ENCODE measurements around the gene GRIN2D.

Gene GRIN2D

GRCh38 chr19:48393559-48394330 is at the start of gene GRIN2D:
Gene GRIN2D, plus strand, starts transcription at chr19:48393668. Its CDS starts 4,725 bp downstream, at chr19:48398393.
- TF ChIP-seq CTCF (IDR thresholded peaks at IDR 0.05; ENCODE audit: borderline replicate concordance, insufficient read depth, low read depth, low read length) = no peak
- H3K4me3 ChIP-seq (ENCODE audit: low read depth, low read length) = no peak within 1 kb of the TSS

GRCh38 chr19:48344892-48345291 is 48.6 kb upstream of the GRIN2D start:
- TF ChIP-seq CTCF (IDR thresholded peaks at IDR 0.05; ENCODE audit: borderline replicate concordance, insufficient read depth, low read depth, low read length) = no peak
- no peak overlapping the region for H3K4me3 ChIP-seq (ENCODE audit: low read depth, low read length)

- no peak overlapping the region for H3K4me3 ChIP-seq (ENCODE audit: low read depth, low read length)
- no peak for TF ChIP-seq CTCF (IDR thresholded peaks at IDR 0.05; ENCODE audit: borderline replicate concordance, insufficient read depth, low read depth, low read length)
These were observed 47.3 kb upstream of the GRIN2D start for GRCh38 chr19:48346191-48346590.

- H3K4me3 ChIP-seq (ENCODE audit: low read depth, low read length) = no peak overlapping the region
- TF ChIP-seq CTCF (IDR thresholded peaks at IDR 0.05; ENCODE audit: borderline replicate concordance, insufficient read depth, low read depth, low read length) = no peak
These were observed 45.4 kb upstream of the GRIN2D start for GRCh38 chr19:48348045-48348444.

- TF ChIP-seq CTCF (IDR thresholded peaks at IDR 0.05; ENCODE audit: borderline replicate concordance, insufficient read depth, low read depth, low read length) = no peak
These were observed 44.7 kb upstream of the GRIN2D start for GRCh38 chr19:48348737-48349136.

GRCh38 chr19:48350856-48351255 is 42.6 kb upstream of the GRIN2D start:
- TF ChIP-seq CTCF (IDR thresholded peaks at IDR 0.05; ENCODE audit: borderline replicate concordance, insufficient read depth, low read depth, low read length) = no peak

More at GRCh38 chr19:48348737-48349136, 44.7 kb upstream of the GRIN2D start:
- H3K4me3 ChIP-seq (ENCODE audit: low read depth, low read length) = no peak overlapping the region

GRCh38 chr19:48351341-48351752 is 42.1 kb upstream of the GRIN2D start:
- TF ChIP-seq CTCF (IDR thresholded peaks at IDR 0.05; ENCODE audit: borderline replicate concordance, insufficient read depth, low read depth, low read length) = peak; percentile 93
- H3K4me3 ChIP-seq (ENCODE audit: low read depth, low read length) = no peak overlapping the region

More at GRCh38 chr19:48350856-48351255, 42.6 kb upstream of the GRIN2D start:
- no peak overlapping the region for H3K4me3 ChIP-seq (ENCODE audit: low read depth, low read length)
